HUDEP-2 (cell line): ENCODE measurements around the gene IGSF8.
"Not testable (repeated sequence)": the region's sequence is repeated elsewhere in the genome, so short reads cannot be mapped to it uniquely, and the experiment has no call there.

Experiments used
- DNase-seq, 76 experiments: peaks; one replicate each; lab custom pipeline; 2025; ENCODE audit not compliant: unreplicated experiment in 76 of 76; lab: John Stamatoyannopoulos, UW

IGSF8 gene

DNA sequence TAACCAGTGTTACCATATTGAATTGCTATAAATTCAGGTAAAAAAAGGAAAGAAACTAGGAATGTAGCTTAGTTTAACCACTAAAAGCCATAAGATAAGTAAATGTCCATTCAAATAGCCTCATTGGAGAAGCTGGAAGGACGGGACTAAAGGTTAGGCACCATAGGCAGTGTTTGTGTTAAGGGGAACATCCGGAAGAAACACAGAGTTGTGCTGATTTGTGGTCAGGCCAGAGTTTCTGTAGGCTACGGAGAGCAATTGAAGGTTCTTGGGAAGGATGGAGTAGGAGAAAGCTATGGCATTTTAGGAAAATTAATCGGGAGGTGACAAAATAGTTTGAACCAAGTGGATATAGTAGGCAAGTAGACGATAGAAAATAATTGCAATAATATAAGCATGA lies 27.1 kb downstream of the IGSF8 start:
- no peak for DNase-seq

DNA sequence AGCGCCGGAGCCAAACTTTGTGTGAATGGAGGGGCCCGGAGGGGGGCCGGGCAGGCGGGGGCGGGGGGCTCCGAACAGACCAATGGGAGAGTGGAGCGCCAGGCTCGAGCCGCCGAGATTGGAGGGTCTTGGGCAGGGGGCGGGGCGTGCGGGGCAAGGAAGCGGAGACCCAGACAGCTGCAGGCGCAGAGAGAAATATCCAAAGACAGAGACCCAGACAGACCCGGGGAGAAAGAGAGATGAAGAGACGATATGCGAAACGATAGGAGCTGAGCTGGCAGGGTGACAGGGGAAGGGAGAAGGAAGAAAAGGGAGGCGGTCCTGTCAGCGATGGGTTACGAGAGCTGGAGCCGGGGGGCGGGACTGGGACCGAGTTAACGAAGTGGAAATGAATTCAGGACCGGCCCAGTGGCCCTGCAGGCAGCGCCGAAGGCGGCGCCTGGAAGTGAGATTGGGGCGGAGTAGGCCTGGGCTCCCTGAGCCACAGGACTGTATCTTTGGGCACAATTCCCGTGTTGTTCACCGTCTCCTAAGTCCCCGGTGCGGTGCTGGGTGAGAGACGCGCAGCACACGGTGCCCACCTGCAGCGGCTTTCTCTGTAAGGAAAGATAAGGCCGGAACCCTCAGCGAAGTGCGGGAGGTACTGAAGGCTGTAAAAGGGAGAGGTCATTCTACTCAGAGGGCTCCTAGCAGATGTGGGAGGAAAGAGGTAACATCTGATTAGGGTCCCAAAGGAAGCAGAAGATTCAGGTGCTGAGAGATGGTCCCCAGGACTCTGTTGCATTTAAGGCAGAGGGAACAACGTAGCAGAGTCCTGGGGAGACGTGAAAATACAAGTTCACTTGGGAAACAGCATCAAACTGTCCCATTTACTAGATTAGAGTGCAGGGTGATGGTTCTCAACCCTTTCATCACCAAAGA lies 27.9 kb downstream of the IGSF8 start:
- DNase-seq: peak in 22 of 76 experiments; percentile 3 to 44 (median 16)

DNA sequence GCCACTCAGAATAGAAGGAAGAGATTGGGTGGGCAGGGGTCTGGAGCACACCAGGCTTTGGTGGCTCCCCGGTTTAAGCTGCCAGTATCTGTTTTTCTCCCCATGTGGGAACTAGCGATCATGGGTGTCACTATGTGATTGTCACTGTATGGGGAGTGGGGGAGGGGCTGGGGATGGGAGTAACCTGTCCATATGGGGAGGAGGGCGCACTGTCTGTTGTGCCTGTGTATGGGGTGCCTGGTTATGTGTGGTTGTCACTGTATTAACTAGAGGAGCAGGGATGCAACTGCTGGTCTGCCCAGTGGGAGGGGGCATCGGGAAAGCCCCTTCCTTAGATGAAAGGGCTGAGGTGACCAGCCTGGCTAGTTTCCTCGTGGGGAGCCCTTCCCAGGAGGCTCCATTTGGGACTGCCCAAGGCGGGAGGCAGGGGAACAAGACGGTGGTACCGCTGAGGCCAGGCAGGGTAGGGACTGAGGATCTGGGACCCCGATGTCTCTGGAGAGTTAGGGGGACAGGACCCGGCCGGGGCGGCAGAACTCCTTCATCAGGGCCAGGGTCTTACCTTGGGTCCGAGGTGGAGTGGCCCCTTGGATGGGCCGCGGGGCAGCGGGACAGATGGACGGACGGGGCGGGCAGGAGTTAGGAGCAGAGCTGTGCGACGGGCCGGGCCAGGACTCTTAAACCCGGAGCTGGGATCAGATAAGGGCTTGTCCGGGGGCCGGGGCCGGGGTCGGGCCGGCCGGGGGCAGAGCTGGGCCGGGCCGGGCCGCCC lies 28.8 kb downstream of the IGSF8 start, which contains the start of gene KCNJ10:
Gene KCNJ10 (minus strand): TSS at position 701 of the 772 bp plus-strand sequence. CDS start 27,628 bp downstream, outside the sequence.
- no peak for DNase-seq

DNA sequence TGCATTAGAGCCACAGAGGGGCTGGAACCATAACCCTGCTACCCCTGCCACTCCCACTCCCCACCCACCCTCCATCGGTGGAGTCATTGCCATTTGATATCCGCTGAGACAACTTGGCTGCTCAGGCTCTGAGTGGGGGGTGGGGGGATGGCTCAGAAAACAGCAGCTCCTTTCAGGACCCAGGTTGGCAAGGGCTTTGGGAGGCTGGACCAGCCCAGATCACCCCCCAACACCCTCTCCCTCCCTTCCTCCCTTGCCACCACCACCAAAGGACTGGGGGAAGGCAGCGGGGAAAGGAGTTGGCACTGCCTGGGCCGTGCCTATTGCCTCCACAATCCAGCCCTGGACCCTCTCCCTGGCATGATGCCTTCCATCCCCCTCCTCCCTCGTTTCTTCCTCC lies 30.2 kb downstream of the IGSF8 start:
- DNase-seq: no peak

DNA sequence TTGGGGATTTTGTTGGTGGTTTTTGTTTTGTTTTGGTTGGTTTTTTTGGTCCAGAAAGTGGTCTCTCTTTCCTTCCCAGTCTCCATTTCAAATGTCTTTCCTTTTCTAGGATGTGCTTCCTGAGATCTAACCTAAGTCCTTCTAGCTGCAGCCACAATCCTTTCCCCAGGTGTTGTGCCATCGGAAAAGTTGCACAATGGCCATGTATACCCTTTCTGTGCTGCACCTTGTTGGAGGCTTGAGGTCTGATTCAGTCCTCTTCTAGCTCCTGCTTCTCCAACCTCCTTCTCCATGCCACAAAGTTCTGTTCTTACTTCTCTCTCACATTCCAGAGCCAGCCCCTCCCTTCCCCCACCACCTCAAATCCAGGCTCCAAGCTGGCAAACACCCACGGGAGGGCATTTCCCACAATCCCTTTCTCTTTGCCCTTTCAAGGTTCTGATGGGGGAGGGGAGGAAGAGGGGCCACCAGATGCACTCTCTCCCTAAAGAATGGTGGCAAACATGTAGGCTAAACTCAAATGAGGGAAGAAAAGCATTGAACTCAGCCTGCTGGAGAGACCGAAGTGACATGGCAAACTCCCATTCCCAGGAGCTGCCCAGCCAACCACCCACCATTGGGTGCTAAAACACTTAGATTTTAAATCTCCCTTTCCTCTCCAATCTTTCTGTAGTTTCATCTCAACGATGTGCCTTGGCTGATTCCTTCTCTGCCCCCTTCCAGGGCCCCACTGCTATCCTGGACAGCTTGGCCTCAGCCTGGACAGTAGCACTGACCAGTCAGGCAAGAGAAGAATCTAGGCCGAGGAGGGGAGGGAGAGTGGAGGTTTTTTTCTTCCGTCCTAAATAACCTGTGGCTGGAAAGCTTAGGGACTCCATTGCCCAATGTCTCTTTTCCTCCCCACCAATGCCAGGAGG lies 31.3 kb downstream of the IGSF8 start:
- no peak for DNase-seq

DNA sequence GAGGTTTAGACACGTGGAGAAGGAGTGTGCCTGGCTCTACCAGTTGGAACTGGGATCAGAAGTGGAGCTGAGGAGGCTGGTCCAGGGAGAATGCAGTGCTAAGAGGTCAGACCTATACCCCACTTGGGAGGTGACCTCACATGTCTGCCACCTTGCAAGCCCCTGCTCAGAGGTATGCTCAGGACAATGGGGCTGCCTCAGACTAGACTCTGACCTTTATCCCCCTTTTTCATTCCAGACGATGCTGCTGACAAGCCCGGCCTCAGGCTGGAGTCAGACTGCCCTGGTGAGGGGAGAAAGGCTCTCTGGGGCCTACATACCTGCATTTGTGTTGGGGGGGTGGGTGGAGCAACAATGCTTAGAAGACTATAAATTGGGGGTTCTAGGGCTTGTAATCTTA lies 33.7 kb downstream of the IGSF8 start:
- DNase-seq: no peak

DNA sequence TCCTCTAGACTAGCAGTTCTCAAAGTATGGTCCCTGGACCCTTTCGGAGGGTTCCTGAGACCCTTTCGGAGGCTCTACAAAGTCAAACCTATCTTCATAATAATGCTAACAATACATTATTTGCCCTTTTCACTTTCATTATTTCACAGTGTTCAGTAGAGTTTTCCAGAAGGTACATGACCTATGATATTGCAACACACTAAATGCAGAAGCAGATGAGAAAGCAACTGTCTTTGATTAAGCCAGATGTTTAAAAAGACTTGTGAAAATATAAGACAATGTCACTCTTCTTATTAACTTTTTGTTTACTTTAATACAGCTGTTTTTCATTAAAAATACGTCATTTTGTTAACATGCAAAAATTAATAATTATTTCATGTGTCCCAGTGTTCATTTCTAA lies 34.3 kb downstream of the IGSF8 start:
- no peak for DNase-seq

DNA sequence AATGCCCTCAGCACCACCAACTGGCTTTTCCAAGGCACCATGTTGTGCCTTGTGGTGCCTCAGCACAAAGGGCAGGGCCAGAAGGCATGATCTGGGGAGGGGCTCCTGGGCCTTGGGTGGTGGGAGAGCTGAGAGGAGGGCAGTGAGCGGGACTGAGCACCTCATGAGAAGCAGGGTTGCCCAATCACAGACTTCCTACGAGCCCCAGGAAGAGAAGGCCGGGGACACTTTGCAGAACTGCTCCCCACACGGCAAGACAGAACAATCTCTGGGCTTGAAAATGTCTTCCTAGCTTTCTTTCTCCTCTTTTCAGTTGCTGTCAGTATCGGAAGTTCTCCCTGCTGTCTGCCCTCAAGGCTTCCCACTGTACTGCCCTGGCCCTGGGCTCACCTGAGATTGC lies 35.2 kb downstream of the IGSF8 start:
- no peak for DNase-seq

DNA sequence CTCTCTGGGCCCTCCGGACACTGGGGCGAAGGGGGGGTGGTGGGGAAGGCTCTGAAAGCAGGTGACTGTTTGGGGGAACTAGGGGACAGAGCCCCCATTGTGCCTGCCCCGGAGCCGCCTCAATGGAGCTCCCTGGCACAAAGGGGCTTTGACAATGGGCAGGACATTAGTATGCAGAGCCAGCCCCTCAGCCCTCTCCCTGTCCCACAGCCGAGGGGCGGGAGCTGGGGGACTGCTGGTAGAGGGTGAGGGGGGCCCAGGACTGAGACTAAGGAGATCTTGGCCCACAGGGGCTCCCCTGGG lies 36.2 kb downstream of the IGSF8 start:
- DNase-seq: no peak

DNA sequence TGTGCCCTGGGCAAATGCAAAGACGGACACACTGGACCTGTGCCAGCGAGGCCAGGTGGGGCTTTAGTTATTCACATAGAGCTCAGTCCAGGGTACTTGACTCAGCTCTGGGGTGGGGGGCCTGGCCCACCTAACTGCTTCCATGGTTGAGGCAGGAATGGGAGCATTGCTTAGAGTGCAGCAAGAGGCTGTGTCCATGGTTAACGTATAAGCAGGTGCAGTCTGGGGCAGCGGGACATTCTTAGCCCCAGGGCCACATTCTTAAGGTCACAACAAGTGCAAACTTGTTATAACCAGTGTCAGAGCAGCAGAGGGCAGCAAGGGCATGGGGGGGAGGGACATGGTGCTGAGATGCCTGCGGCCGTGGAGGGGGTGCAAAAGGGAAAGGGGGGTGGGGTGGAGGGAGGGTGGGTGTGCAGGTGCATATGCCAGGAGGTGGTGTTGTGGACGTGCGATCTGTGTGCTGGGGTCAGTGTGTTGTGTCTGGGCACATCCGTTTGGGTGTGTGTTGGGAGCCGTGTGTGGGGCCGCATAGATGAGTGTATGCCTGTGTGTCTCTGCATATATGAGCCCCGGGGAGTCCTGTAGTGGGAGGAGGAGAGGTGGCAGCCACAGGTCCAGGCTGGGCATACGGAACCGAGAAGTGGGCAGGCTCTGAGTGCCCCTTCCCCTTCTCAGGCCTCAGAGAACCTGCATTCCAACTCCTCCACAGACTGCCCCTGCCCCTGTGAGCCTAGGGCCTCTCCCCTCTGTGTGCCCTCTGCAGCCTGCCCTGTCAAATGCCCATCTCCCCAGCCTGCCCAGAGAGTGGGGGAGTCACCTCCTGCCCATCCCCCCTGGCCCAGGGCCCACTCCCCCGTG lies 36.8 kb downstream of the IGSF8 start:
- DNase-seq: no peak

DNA sequence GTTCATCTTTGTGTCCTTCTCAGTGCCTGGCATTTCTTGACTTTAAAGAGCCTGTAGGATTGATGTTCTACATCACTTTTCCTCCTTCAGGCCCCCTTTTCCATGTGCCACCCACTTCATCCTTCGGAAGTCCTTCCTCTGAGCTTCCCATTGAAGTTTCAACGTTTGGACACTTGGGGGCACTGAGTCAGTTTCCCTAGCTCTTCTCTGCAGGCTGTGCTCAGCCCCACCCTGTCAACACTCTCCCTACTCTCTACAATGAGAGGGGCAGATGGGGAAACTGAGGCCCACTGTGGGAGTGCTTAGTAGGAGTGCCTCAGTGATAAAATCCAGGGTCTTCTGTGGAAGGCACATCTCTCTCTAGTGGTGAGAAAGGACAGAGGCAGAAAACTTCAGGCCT lies 40.3 kb downstream of the IGSF8 start:
- DNase-seq: peak in 1 of 76 experiments; percentile 7

DNA sequence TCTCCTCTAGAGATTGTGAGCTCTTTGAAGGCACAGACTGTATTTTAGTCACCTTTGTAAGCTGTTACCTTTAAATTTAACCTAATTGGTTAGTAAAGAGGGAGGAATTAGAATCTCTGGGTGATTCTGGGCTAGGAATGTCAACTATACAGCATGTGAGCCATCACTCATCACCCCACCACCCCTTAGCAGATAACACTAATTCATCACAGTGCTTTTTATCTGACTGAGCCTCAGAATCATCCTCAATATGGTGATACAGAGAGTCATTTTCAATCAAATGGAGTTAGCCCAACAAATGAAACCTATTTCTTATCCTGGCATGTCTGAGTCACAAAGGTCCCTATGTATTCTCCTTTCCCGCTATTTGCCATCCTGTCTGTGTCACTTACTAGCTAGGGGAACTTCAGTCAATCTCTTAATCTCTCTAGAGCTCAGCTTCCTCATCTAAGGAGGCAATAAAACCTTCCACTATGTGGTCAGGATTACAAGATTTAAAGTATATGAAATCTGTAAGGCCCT lies 41.7 kb downstream of the IGSF8 start:
- no peak for DNase-seq

DNA sequence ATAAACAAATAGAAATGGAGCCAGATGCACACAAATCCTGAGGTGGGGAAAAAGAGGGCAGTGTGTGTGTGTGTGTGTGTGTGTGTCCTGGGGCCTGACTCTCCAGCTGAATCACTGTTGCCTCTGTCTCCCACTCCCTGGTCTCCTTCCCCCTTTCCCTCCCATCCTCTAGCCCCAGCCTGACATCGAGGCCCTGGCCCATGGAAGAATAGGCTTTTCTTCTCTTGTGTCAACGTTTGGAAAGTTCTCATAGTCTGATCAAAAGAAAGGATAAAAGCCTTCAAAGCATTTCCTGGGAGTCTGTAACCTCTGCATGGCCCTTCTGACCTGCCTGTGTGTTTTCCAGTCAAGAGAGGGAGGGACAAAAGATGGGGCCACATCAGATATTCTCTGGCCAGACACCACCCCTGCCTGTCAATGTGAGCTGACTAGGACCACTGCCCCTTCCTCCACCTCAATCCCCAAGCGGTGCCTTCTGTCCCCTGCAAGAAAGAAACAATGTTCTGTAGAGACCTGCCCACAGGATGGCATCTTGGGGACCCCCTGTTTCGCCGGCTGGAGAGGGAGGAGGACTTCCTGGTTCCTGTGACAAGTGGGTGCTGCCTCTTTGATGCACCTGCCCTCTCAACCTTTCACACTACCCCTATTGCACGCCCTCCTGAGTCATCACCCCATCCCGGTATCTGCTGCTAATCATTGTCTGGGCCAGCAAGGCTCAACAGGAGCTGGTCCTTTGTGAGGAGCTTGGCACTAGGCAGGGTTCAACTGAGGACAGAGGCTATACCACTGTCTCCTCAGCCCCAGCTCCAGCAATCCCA lies 44.7 kb downstream of the IGSF8 start:
- no peak for DNase-seq

DNA sequence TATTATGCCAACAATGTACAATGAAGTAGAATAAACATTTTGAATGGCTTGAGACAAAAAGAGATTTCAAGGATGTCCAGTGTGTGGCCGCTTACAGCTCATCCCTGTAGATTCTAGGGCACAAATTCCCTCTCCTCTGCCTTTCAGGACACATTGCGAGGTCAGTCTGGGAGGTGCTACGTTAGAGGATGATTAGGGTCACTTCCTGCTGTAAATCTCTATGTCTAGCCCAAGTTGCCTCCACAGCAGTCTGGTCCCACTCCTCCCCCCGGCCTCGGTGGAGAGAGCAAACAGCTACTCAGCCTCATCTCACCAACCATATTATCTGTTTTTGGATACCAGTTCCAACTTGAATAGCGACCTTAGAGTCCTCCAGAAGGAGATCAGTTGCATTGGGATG lies 45.5 kb downstream of the IGSF8 start:
- no peak for DNase-seq

DNA sequence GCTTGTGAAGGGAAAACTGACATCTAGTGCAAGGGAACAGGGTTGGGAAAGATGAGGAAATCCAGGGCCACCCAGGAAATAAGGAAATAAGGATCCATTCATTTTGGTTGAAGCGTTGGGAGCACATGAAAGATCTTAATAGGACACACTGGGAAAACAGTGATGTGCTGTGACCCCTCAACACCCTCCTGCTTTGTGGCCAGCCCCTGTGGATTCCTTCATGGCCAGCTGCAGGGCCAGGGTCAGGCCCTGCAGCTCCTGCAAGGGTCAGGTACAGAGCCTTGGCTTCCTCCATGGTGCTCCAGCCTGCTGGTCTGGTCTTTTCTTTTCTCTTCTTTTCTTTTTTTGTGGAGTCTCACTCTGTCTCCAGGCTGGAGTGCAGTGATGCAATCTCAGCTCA lies 47.8 kb downstream of the IGSF8 start:
- no peak for DNase-seq

DNA sequence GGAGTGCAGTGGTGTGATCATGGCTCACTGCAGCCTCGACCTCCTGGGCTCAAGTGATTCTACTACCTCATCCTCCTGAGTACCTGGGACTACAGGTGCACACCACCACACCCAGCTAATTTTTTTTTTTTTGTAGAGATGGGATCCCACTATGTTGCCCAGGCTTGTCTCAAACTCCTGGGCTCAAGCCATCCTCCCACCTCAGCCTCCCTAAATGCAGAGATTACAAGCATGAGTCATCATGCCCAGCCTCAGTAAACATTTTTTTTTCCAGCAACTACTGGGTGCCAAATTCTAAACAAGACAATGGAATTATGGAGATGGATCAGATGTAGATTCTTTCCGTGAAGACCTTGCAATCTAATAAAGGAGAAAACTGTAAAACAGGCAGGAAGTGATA lies 48.2 kb downstream of the IGSF8 start:
- DNase-seq: not testable (repeated sequence)

DNA sequence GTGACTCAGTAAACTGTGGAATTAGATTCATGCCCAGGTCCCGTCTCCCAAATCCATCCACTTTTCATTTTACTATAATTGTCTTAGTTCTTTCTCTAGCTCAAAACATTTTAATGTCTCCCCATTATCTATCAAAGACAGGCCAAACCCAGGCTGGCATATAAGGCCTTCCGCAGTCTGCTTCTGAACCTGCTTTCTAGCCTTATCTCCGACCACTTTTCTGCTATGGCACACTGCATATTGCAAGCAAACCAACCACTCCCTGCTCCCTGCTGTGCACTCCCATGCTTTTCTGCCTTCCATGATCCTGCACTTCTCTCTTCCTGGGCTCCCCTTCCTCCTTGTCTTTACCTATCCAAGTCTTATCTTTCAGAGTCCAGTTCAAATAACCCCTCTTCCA lies 49.3 kb downstream of the IGSF8 start:
- DNase-seq: peak in 62 of 76 experiments; percentile 4 to 75 (median 38)

DNA sequence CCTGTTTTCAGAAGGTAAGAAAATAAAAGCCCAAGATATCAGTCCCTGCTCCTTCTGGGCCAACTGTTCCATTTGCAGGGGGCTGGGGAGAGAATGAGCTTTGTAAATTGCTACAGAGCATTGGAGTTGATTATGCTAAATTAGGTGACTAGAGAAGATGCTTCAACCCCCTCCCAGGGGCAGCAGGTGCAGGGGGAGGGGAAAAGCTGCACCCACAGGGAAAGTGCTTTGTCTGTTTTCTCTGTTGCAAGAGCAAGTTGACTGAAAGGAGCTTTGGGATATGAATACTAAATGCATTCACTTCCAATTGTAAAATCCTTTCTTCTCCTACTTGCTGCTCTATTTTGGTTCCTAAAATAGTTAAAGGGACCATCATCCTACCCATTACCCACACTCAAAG lies 50.1 kb downstream of the IGSF8 start:
- no peak for DNase-seq
